PC-3 (cell line): ENCODE measurements around the gene ACP6. TPM values are rescaled to one million over a fixed set of nuclear protein-coding genes. Genes with fewer than 3 reads are reported as not detected.

ENCODE experiments used
- ATAC-seq: fragments of 200-7000 bp; cut with Tn5 transposase; 2 replicates; pipeline ENCODE4 v1.9.1; 2020; ENCODE audit warnings: mild to moderate bottlenecking, moderate library complexity
- BruUV-seq: library from RNA; stranded (reverse); fragments of 400-500 nt; replicated peaks from 2 replicates; lab custom pipeline; 2021; lab: Mats Ljungman, UMichigan
- CTCF ChIA-PET: fragments of 300-600 bp; sonication (Branson Sonifier 250); formaldehyde crosslinking; loops from one replicate; lab custom pipeline; 2022; ENCODE audit warnings: antibody characterized with exemption; lab: Charles Lee
- POLR2A ChIA-PET: fragments of 300-600 bp; sonication (Branson Sonifier 250); formaldehyde crosslinking; loops from one replicate; lab custom pipeline; 2022; ENCODE audit warnings: antibody characterized with exemption; ENCODE audit not compliant: unreplicated experiment; lab: Charles Lee
- DNase-seq: peaks from one replicate; pipeline ENCODE4 v3.0.0-alpha.2; 2015
- H2AFZ ChIP-seq: fragments of 300-600 bp; sonication (generic); 2 replicates; pipeline ENCODE4 v1.6.0; 2016; ENCODE audit warnings: antibody characterized with exemption, low read length
- H3F3A ChIP-seq: fragments of 300-600 bp; sonication (generic); one replicate; pipeline ENCODE4 v1.6.0; 2017; ENCODE audit warnings: antibody characterized with exemption, low read length, control low read depth, mild to moderate bottlenecking; ENCODE audit not compliant: unreplicated experiment
- H3K27ac ChIP-seq: fragments of 300-600 bp; sonication (generic); 2 replicates; pipeline ENCODE4 v1.5.1; 2016; ENCODE audit warnings: mild to moderate bottlenecking, low read length
- H3K27me3 ChIP-seq: fragments of 300-600 bp; sonication (generic); 2 replicates; pipeline ENCODE4 v1.6.1; 2016; ENCODE audit warnings: low read length, mixed read lengths
- H3K36me3 ChIP-seq: fragments of 300-600 bp; sonication (generic); 2 replicates; pipeline ENCODE4 v1.6.1; 2016; ENCODE audit warnings: low read depth, mixed run types, low read length, mixed read lengths
- H3K4me1 ChIP-seq: fragments of 300-600 bp; sonication (generic); 2 replicates; pipeline ENCODE4 v1.5.1; 2016; ENCODE audit warnings: low read length; ENCODE audit not compliant: insufficient read depth
- H3K4me2 ChIP-seq: fragments of 300-600 bp; sonication (generic); 2 replicates; pipeline ENCODE4 v1.6.0; 2016; ENCODE audit warnings: low read length
- H3K4me3 ChIP-seq: fragments of 300-600 bp; sonication (generic); 2 replicates; pipeline ENCODE4 v1.5.1; 2016; ENCODE audit warnings: mild to moderate bottlenecking, low read length, mixed read lengths
- H3K79me2 ChIP-seq: fragments of 300-600 bp; sonication (generic); 2 replicates; pipeline ENCODE4 v1.6.1; 2017; ENCODE audit warnings: low read length, mixed read lengths
- H3K9ac ChIP-seq: fragments of 300-600 bp; sonication (generic); 2 replicates; pipeline ENCODE4 v1.6.0; 2016; ENCODE audit warnings: mild to moderate bottlenecking, low read length
- H3K9me2 ChIP-seq: fragments of 300-600 bp; sonication (generic); replicated peaks from 2 replicates; pipeline ENCODE4 v1.6.1; 2016; ENCODE audit warnings: mixed run types, low read length, mixed read lengths
- H3K9me3 ChIP-seq: fragments of 300-600 bp; sonication (generic); 2 replicates; pipeline ENCODE4 v1.6.1; 2016; ENCODE audit warnings: low read length, mixed read lengths
- H4K20me1 ChIP-seq: fragments of 300-600 bp; sonication (generic); 2 replicates; pipeline ENCODE4 v1.6.1; 2016; ENCODE audit warnings: low read length, mixed read lengths
- CTCF ChIP-seq: fragments of 300-600 bp; sonication (generic); conservative IDR thresholded peaks from 2 replicates; pipeline ENCODE4 v1.5.1; 2017; ENCODE audit warnings: antibody characterized with exemption, low read depth, mild to moderate bottlenecking, low read length
- EZH2 ChIP-seq: fragments of 300-600 bp; sonication (generic); IDR thresholded peaks from one replicate; pipeline ENCODE4 v1.6.1; 2017; ENCODE audit warnings: antibody characterized with exemption, mild to moderate bottlenecking, low read length; ENCODE audit not compliant: unreplicated experiment
- EZH2phosphoT487 ChIP-seq: fragments of 300-600 bp; sonication (generic); IDR thresholded peaks from 2 replicates; pipeline ENCODE4 v1.6.1; 2018; ENCODE audit warnings: mild to moderate bottlenecking, antibody characterized with exemption, low read length, borderline replicate concordance
- intact Hi-C: fragments of 100-400 bp; cut with micrococcal nuclease; formaldehyde crosslinking; loops from 2 replicates; pipeline ENCODE4 v1.9.0; 2023
- total RNA-seq: library from RNA; depleted of rRNA; stranded (reverse); fragments of >200 nt; gene quantifications from 2 replicates; pipeline ENCODE4 v1.2.3, GENCODE V29; 2014

ACP6 gene
- total RNA-seq, 1 experiment from 2014 or later = 51.2 TPM

- H3K4me3 ChIP-seq = no peak overlapping the region
- peaks cover 65% of the 10 kb centered on the region for H3K36me3 ChIP-seq
- CTCF ChIA-PET = no interaction called here
- intact Hi-C loops = loop anchor here (5.0 kb wide), 1 partner anchor 116 kb away; no protein-coding TSS in a partner anchor
- H3K9ac ChIP-seq = no peak overlapping the region
- no peaks in the 10 kb centered on the region for H3K9me2 ChIP-seq
- no peaks in the 10 kb centered on the region for H3F3A ChIP-seq
- no TSS peak for BruUV-seq
- no peak for TF ChIP-seq EZH2phosphoT487
- TF ChIP-seq CTCF = no peak
- no peak for TF ChIP-seq EZH2
- no peak overlapping the region for H3K4me2 ChIP-seq
- no peak overlapping the region for H2AFZ ChIP-seq
- no peaks in the 10 kb centered on the region for H4K20me1 ChIP-seq
- no peaks in the 10 kb centered on the region for H3K9me3 ChIP-seq
- peaks cover 23% of the 10 kb centered on the region for H3K4me1 ChIP-seq
- no peak overlapping the region for H3K27ac ChIP-seq
- H3K27me3 ChIP-seq = no peaks in the 10 kb centered on the region
- POLR2A ChIA-PET = interaction anchor here (0.6 kb wide), 1 partner anchor 12 kb away, joined by 3 read pairs; no protein-coding TSS in a partner anchor
- no peaks in the 10 kb centered on the region for H3K79me2 ChIP-seq
- no peak for ATAC-seq
- no peak for DNase-seq
These were observed 56.8 kb downstream of the ACP6 start for GRCh38 chr1:147613506-147613905.

GRCh38 chr1:147612366-147612765, 58.0 kb downstream of the ACP6 start:
- H3K4me1 ChIP-seq = peaks cover 23% of the 10 kb centered on the region
- no peak overlapping the region for H2AFZ ChIP-seq
- intact Hi-C loops = loop anchor here (1.0 to 5.0 kb wide), 2 partner anchors 97 to 115 kb away; no protein-coding TSS in a partner anchor
- peak overlapping the region; percentile 56 for H3K4me2 ChIP-seq
- H3K27ac ChIP-seq = peak overlapping the region; percentile 57
- no peaks in the 10 kb centered on the region for H4K20me1 ChIP-seq
- no TSS peak for BruUV-seq
- peak overlapping the region; percentile 22; the same call in 1 of the 2 replicates for H3K9ac ChIP-seq
- CTCF ChIA-PET = interaction anchor here (0.8 to 1.0 kb wide), 2 partner anchors 23 to 280 kb away, joined by 3 read pairs; no protein-coding TSS in a partner anchor
- H3K27me3 ChIP-seq = no peaks in the 10 kb centered on the region
- H3K36me3 ChIP-seq = peaks cover 55% of the 10 kb centered on the region
- no peak for TF ChIP-seq CTCF
- TF ChIP-seq EZH2 = no peak
- ATAC-seq (peak; percentile 99), DNase-seq (peak; percentile 92)
- no peaks in the 10 kb centered on the region for H3K79me2 ChIP-seq
- no peaks in the 10 kb centered on the region for H3F3A ChIP-seq
- no peak overlapping the region for H3K4me3 ChIP-seq
- H3K9me3 ChIP-seq = no peaks in the 10 kb centered on the region
- POLR2A ChIA-PET = interaction anchor here (0.6 to 0.8 kb wide), 2 partner anchors 12 to 13 kb away, joined by 4 to 5 read pairs; no protein-coding TSS in a partner anchor
- no peaks in the 10 kb centered on the region for H3K9me2 ChIP-seq

- no peaks in the 10 kb centered on the region for H4K20me1 ChIP-seq
These were observed 58.7 kb downstream of the ACP6 start for GRCh38 chr1:147611586-147611985.

More at GRCh38 chr1:147611586-147611985, 58.7 kb downstream of the ACP6 start:
- H3K27ac ChIP-seq = peak overlapping the region; percentile 57
- no peaks in the 10 kb centered on the region for H3K27me3 ChIP-seq
- no peaks in the 10 kb centered on the region for H3K79me2 ChIP-seq
- peaks cover 23% of the 10 kb centered on the region for H3K4me1 ChIP-seq
- H3K9me3 ChIP-seq = no peaks in the 10 kb centered on the region
- H2AFZ ChIP-seq = no peak overlapping the region
- ChIA-PET CTCF (interaction anchor here (0.8 kb wide), 1 partner anchor 281 kb away, joined by 3 read pairs; no protein-coding TSS in a partner anchor), POLR2A (no interaction called here)
- peak overlapping the region; percentile 56; the same call in 1 of the 2 replicates for H3K4me2 ChIP-seq
- H3K4me3 ChIP-seq = no peak overlapping the region
- no peak for ATAC-seq
- TF ChIP-seq CTCF = no peak
- no peak for TF ChIP-seq EZH2phosphoT487
- no peak for TF ChIP-seq EZH2
- no peaks in the 10 kb centered on the region for H3K9me2 ChIP-seq
- H3K9ac ChIP-seq = no peak overlapping the region
- H3F3A ChIP-seq = no peaks in the 10 kb centered on the region
- intact Hi-C loops = loop anchor here (5.0 kb wide), 1 partner anchor 114 kb away; no protein-coding TSS in a partner anchor
- no TSS peak for BruUV-seq
- H3K36me3 ChIP-seq = peaks cover 54% of the 10 kb centered on the region
- DNase-seq = no peak
